ENCODE results near the gene TMEM266.

Gene TMEM266

GRCh38 chr15:76099388-76099787, 39.6 kb downstream of the TMEM266 start (continued):
- no peak for TF ChIP-seq ZBTB11 (tag by site-specific recombination; conservative IDR thresholded peaks at IDR 0.05; ENCODE audit: low read depth)
- TF ChIP-seq KLF7 (tag by site-specific recombination; IDR thresholded peaks at IDR 0.05; ENCODE audit: borderline replicate concordance), result no peak
- no peak for TF ChIP-seq KLF16 (tag by site-specific recombination; IDR thresholded peaks at IDR 0.05)

- Histone ChIP-seq H3K36me3 (ENCODE audit: control insufficient read depth in 2 of 2, insufficient read depth in 1 of 2, low read length in 2 of 2) (no peaks in the 10 kb centered on the region), H3K27ac (ENCODE audit: extremely low read depth, low read depth, low read length) (no peak overlapping the region), H3K4me3 (ENCODE audit: low read depth, low read length) (no peak overlapping the region), H3K9me3 (ENCODE audit: control insufficient read depth, insufficient read depth, low read depth, low read length) (no peaks in the 10 kb centered on the region), H3K4me1 (ENCODE audit: control insufficient read depth, insufficient read depth, low read length) (no peaks in the 10 kb centered on the region)
- TF ChIP-seq ZNF488 (tag by site-specific recombination; IDR thresholded peaks at IDR 0.05) (no peak), YY1 (tag by site-specific recombination; IDR thresholded peaks at IDR 0.05) (no peak), ZNF292 (tag by site-specific recombination; IDR thresholded peaks at IDR 0.05; ENCODE audit: borderline replicate concordance, low read depth) (no peak), ZFP41 (tag by site-specific recombination; IDR thresholded peaks at IDR 0.05; ENCODE audit: borderline replicate concordance) (no peak), SCRT2 (tag by site-specific recombination; IDR thresholded peaks at IDR 0.05) (no peak), ZNF660 (tag by site-specific recombination; IDR thresholded peaks at IDR 0.05) (no peak), ZNF529 (tag by site-specific recombination; IDR thresholded peaks at IDR 0.05; ENCODE audit: insufficient replicate concordance) (no peak), ZNF843 (tag by site-specific recombination; IDR thresholded peaks at IDR 0.05) (no peak), ZNF692 (tag by site-specific recombination; IDR thresholded peaks at IDR 0.05) (no peak), ZBTB7A (tag by site-specific recombination; IDR thresholded peaks at IDR 0.05; ENCODE audit: low read depth) (no peak), PRDM1 (tag by site-specific recombination; IDR thresholded peaks at IDR 0.05) (no peak), MYNN (tag by site-specific recombination; IDR thresholded peaks at IDR 0.05; ENCODE audit: borderline replicate concordance) (no peak), HIC1 (tag by site-specific recombination; IDR thresholded peaks at IDR 0.05) (no peak), ZBTB20 (tag by site-specific recombination; IDR thresholded peaks at IDR 0.05) (no peak), ZNF223 (tag by site-specific recombination; IDR thresholded peaks at IDR 0.05) (no peak)
- CTCF ChIA-PET, result interaction anchor here (0.6 to 1.1 kb wide), 4 partner anchors 35 to 131 kb away, joined by 3 to 4 read pairs (median 3); no protein-coding TSS in a partner anchor
- POLR2A ChIA-PET, result interaction anchor here (0.7 kb wide), 1 partner anchor 58 kb away, joined by 3 read pairs; no protein-coding TSS in a partner anchor
These were observed 40.6 kb downstream of the TMEM266 start for GRCh38 chr15:76100361-76100760.
